HTR-8/SVneo (cell line): Measurements from ENCODE around the gene ADAM12.
"Not testable (repeated sequence)": the region's sequence is repeated elsewhere in the genome, so short reads cannot be mapped to it uniquely, and the experiment has no call there.

Experiments
- DNase-seq: peaks from one replicate; pipeline ENCODE4 v3.0.0; 2011; ENCODE audit warnings: low spot score, mixed read lengths; ENCODE audit not compliant: insufficient read length
- FAIRE-seq: peaks from 2 replicates; lab custom pipeline; 2011; peaks lifted over from hg19 to GRCh38; lab: Jason Lieb, UNC

The ADAM12 gene

DNA sequence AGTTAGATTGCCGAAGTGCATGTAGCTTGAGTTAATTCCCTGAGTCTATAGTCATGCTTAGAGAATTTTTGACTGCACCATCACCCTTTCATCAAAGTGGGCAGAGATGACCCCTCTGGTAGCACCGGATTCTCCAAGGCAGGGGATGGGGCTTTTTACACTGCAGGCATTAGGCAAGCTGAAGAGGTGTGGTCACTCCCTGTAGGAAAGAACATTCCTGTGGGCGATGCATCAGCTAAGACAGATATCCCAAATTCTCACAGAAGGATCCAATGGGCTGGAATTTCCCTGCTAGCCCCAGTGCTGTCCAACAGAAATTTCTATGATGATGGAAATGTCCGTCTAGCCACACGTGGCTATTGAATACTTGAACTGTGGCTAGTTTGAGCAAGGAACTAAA is 118.2 kb downstream of the ADAM12 start:
- FAIRE-seq: no peak
- DNase-seq: no peak

DNA sequence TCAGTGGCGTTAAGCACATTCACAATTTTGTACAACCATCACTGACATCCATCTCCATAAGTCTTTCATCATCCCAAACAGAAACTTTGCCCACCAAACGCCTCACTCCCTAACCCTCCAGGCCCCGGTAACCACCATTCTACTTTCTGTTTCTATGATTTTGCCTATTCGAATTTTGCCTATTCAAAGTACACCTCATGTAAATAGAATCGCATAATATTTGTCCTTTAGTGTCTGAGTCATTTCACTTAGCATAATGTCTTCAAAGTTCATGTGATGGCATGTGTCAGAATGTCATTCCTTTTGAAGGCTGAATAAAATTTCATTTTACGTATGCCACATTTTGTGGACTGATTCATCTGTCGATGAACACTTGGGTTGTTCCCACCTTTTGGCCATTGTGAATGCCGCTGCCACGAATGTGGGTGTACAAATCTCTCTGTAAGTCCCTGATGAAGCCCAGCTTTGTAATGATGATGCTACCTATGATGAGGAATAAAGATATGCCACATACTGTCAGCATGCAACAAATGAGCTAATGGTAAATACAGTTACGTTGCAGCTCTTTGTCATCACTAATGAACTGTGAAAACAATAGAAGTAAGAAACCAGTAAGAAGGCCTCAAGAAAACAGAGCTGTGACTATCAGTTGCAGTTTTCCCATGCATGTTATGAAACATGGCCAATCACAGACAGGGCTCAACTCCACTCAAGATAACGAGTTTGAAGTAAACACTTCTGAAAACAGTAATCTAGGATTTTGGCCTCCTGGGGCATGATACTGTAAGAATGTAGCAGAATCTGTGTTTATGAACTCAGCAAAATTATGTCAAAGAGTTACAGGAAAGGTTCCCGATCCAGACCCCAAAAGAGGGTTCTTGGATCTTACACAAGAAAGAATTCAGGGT is 120.0 kb downstream of the ADAM12 start:
- no peak for DNase-seq
- no peak for FAIRE-seq

DNA sequence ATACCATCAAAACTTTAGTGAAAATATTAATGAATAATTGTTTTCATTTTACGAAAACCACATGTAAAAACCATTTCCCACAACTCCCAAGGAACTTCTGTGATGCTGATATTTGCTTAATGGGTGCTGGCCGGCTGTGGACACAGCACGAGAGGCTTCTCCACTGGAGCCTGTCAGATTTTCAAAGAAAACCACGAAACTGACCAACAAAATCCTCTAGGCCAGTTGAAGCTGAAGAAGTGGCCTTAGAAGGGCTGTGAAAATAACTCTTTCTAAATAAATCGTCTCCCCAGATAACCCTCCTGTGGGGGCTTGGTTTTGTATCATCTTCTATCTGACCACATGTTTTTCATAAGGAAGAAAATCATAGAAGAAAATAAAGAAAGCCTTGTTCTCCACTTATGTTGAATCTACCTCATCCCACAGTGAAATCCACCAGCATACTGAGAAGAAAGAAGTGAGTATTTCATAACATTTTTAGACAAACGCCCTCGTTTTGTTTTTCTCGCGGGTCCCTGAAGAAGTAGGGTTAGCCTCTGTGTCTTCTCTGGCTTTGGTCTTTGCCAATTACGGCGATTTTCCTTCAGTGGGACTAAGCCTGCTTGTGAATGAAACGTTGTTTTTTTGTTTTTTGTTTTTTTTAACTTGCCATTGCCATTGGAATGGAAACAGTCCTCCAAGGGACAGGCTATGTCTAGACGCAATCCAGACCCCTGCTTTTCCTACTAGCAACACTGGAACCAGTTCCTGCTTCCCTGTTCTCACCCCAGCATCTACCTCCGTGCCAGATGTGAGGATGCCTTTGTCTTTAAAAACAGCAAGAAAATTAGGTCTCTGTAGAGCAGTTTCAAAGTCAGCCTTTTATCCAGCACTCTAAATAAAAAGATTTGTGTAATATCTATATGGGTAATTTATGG is 123.9 kb downstream of the ADAM12 start:
- no peak for FAIRE-seq

DNA sequence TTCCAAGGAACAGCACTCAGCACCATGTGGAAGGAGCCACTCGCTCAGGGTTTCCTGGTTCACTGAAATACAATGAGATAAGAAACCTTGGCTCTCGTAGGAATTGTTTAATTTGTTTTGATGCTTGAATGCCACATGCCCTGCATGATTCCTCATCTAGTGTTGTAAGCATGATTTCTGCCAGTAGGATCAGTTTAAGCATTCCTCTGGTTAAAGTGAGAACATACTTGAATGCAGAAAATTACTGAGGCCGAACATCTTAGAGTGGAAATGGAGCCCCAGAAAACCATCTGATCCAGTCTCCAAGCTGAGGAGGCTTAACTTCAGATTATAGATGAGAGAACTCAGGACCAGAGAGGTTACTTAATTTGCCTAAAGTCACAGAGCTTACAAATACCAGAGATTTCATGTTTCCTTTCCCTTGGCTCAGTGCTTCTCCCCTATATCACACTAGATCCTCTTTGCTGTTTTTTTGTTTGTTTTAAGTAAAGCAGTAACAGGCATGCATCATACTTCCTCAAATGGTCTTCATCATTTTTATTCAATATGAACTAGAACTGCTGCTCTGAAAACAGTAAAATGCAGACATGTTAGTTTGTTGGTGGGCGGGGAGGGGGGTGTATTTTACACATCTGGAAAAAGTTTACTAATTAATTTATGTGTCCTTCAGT is 125.1 kb downstream of the ADAM12 start:
- no peak for FAIRE-seq
- DNase-seq: no peak

More for the DNA sequence above, 123.9 kb downstream of the ADAM12 start:
- no peak for DNase-seq

DNA sequence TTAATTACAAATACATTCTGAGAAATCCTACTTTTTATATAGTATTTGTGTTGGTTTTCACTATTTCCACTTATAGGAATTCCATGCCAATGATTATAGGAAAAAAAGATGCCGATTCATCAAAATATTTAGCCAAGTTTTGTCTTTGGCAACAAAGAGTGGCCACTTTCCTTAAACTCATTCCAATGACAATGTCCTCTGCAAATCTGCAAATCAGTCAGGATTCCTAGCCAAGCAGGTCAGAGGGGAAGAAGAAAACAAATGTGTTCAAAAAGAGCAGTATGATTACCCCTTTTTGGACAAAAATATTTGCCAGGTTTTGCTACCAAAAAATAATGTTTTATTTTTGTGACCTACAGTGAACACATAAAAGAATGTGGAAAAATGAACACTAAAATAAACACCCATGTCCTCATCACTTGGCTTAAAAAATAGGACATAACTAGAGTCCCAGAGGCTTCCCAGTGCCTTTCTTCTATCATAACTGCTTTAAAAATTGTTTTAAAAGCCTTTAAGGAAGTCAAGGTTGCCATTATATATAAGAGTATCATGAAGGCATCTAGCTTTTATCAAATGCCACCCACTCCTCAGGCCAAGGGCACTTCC is 125.9 kb downstream of the ADAM12 start:
- no peak for DNase-seq
- FAIRE-seq: no peak

DNA sequence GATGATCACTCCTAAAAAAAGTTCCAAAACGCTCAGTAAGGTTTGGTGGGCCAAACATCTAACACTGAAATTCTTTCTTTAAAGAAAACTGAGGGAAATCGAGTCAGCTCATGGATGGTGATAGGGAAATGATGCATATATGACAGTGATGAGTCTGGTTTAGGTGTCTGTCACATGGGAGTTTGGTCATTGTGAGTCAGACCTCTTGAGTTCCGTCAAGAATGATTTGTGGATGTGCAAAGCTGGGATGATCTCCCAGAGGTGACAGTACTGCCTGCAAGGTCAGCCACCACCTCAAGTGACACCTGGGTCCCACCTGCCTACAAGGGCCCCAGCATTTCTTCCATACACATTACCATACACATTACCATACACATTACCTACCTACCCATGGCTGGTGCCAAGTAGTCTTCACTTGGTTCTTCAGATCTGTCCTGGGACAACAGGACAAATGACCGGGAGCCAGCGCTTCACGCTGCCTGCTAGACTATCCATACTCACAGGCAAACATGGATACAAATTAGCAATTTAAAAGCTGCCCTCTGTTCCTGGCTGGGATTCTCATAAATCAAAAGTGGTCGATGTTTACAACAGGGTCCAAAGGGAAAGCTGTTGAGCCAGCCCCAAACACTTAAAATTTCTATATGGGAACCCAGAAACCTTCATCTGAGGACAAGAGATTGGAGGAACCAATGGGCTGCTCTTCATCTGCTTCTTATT is 128.4 kb downstream of the ADAM12 start:
- no peak for DNase-seq
- no peak for FAIRE-seq

DNA sequence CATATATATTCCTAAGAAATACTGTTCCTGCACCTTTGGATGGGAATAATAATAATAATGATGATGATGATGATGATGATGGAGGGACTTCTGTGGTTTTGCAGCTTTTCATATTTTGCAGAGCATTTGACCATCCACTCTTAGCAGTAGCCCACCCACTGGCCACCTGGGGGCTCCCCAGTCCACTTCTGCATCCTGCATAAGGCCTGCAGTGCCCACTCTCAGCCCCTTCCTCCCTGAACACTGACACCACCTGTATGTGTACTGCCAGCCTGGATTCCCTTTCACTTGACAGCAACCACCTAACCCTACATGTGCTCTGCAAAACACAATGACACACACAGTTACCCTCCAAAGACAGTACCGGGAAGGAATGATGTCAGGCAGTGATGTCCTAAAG is 131.4 kb downstream of the ADAM12 start:
- DNase-seq (no peak), FAIRE-seq (no peak)

DNA sequence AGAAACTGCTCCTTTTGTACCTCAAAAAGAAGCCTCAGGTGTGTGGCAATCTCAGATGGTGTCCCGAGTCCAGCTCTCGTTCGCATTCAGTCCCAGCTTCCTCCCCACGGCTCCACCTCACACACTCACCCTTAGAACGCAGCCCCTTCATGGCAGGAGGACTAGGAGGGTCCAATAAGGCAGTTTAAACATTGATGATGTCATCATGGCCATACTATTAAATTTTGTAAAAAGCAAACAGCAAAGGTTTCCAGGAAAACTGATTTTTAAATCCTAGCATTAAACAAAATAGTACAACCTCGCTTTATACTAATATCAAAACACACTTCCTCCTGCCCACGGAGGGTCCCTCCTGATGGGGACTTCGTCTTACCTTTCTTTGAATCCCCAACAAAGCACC is 133.0 kb downstream of the ADAM12 start:
- no peak for FAIRE-seq

DNA sequence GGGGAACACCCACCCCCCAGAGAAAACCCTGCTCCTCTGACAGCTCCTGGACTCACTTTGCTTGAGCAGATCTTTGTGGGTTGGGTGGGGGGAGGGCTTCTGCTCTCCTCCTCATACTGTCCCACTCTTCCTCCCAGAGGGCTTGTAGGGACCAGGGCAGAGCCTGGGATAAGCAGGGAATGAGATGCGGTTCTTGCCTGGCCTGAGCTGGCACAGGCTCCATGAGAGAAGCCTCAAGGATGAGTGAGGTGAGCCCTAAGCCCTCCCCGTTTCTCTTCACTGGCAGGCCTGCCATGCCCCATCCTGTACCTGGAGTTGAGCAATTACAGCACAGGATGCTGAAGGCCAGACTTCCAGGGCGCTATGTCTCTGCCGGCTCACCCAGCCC is 134.7 kb downstream of the ADAM12 start:
- FAIRE-seq: no peak
- no peak for DNase-seq

More for the DNA sequence above, 133.0 kb downstream of the ADAM12 start:
- DNase-seq: no peak

DNA sequence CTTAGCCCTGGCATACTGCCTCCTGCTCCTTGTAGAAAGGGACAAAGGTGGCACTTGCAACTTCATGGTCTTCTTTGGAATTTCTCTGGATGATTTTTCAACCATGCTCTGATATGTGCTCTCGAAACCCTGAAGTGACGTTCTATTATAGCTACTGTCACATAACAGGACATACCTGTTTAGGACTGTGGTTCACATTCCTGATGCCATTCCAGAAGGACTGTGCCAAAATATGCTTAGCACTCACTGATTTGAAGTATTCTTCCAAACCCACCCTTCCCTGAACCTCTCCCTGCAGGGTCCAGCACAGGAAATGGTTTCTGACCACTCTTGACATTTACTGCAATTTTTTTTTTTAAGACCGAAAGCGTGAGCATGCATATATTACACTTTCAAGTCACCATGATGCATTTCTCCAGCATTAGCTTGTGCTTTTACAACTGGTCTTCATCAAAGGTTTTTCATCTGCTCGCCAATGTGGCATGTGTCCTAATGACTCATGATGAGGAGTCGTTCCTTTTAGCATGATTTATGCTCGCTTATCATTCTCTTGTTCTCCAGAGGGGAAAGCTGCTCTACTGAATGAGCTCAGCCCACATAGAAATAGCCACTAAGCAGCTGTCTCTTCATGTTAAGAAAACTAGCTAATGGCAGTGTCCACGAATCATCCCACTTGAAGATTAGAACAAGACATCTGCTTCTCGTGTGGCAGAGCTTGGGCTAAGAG is 135.2 kb downstream of the ADAM12 start:
- peak; percentile 71 for DNase-seq
- peak; percentile 82 for FAIRE-seq

DNA sequence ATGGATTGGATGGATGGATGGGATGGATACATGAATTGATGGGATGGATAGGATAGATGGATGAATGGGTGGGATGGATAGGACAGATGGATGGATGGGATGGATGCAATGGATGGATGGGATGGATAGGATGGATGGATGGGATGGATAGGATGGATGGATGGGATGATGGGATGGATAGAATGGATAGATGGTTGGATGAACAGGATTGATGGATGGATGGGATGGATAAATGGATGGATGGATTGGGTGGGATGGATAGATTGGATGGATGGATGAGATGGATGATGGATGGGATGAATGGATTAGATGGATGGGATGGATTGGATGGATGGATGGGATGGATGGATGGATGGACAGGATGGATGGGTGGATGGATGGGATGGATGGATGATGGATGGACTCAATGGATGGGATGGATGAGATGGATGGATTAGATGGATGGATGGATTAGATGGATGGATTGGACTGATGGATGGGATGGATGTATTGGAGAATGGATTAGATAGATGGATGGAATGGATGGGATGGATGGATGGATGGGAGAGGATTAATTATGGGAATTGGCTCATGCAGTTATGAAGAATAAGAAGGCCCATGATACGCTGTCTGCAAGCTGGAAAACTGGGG is 136.4 kb downstream of the ADAM12 start:
- DNase-seq: no peak
- FAIRE-seq: peak; percentile 51

DNA sequence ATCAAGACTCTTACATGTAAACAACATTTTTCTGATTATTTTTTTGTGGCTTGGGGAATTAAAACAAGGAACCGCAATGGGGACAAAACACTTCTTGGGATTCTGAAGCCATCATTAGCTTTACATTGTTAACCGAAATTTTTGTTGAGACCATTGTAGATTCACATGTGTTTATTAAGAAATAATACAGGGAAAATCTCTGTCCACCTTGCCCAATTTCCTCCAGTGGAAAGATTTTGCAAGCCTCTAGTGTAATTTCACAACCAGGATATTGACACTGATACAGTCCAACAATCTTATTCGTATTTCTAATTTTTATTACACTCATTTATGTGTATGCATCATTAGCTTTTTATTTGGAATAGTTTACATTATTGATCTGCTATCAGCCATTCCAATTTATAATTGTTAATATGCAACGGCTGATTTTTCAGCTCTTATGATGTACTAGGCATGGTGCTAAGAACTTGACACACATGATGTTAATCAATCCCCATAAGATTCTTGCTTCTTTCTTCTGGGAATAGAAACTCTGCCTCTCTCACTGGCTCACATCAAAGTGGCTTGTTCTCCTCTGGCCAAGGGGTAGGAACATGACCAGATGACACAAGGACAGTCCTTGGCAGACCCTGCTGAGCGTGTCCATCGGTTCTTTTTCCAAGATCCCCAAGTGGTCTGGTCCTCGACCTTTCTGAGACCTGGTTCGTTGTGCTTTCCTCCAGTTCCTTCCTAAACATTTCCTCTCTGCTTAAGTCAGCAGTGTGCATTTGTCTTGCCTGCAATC is 137.6 kb downstream of the ADAM12 start:
- FAIRE-seq (no peak), DNase-seq (no peak)

DNA sequence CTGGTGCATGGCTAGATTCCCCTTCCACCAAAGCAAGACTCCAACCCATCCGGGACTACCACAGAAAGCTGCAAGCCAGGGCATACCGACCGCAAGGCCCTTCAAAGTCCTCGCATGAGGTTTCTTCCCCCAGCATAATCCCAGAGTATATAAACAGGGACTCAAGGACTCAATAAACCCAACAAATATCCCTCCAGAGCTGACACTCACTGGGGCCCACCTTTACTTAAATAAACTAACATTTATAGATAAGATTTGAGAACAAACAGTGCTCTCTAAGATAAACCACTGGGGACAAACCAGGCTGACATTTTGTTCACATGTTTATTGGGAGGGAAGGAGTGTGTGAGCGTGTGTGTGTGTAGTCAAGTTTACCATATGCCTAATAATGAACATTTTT is 138.2 kb downstream of the ADAM12 start:
- FAIRE-seq: no peak
- DNase-seq: no peak

DNA sequence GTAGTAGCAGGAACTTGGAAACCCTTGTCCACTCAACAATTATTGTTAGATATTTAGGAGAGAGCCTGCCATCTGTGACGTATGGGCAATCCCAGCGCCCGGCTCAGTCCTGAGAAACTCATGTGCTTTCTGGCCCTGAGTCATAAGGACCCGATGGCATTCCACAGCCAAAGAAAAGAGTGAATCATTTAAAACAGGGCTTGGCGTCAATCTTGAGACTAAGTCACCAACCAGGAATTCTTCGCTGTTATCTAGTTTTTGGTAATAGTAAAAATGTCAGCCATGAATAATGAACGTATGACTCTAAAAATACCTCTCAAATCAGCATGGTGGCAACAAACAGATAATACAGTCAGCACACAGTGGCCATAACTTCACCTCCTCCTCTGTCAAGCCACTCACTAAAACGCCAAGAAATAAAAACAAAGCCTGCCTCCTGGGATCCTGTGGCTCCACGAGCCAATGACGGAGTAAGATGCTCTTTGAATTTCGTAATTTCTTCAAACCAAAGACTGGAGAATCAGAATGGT is 140.8 kb downstream of the ADAM12 start:
- DNase-seq: peak; percentile 75
- no peak for FAIRE-seq

DNA sequence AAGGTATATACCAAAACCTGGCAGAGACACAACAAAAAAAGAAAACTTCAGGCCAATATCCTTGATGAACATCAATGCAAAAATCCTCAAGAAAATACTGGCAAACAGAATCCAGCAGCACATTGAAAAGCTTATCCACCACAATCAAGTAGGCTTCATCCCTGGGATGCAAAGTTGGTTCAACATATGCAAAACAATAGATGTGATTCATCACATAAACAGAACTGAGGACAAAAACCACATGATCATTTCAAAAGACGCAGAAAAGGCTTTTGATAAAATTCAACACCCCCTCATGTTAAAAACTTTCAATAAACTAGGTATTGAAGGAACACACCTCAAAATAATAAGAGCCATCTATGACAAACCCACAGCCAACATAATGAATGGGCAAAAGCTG is 141.9 kb downstream of the ADAM12 start:
- DNase-seq, FAIRE-seq: not testable (repeated sequence)

DNA sequence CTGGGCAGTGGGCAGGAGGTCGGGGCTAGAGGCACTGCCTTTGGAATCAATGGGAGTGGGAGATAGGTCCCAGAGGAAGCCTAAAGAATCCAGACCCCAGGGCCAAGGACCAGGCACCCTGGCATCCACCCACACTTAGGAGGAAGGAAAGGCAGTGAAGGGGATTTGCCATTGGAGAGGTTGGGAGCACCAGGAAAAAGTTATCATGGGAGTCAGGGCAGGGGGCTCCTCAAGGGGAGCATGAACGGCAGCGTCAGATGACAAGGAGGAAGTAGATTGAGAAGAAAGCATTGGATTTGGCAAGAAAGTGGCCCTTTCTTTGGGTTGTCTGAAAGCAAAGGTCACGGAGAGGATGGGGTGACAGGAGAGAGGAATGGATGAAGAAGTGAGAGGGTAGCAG is 142.8 kb downstream of the ADAM12 start:
- DNase-seq (no peak), FAIRE-seq (no peak)

DNA sequence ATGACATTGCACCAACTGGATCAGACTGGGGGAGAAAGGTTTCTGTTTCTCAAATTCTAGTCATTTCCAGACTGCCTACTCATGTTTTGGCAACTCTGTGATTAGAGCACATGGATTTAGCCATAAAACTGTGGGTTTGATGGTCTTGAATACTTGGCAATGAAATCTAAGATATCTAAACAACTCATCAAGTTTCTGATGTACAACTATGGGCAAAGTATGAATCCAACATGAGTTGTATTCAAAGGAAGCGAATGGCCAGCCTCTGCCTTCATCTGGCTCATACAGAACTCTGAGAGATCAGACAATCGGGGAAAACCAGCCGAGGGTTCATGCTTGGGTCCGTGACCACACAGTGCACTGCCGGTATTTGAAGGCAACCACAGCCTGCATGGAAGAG is 144.3 kb downstream of the ADAM12 start:
- DNase-seq: no peak
- no peak for FAIRE-seq
